ENCODE data around the gene ANG. TPM values are rescaled to one million over a fixed set of nuclear protein-coding genes. Genes with fewer than 3 reads are reported as not detected.
A peak's percentile ranks its signal among the peaks of the same experiment; 100 is the strongest.

The ANG gene
- polyA plus RNA-seq, 3 donors: 9.8 to 55.7 (median 31.4) TPM

DNA sequence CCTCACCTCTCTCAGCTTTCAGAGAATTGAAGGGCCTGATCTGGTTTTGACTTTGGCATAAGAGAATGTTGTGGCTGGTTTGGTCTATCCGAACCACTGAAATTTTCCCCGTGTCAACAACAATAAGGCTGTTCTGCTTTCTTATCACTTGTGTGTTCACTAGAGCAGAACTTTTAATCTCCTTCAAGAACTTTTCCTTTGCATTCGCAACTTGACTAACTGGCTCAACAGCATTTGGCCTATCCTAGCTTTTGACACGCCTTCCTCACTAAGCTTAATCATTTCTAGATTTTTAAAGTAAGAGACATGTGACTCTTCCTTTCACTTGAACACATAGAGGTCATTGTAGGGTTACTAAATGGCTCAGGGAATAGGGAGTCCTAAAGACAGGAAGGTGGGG is 31.2 kb downstream of the ANG start:
- TF ChIP-seq, protein P1, sequence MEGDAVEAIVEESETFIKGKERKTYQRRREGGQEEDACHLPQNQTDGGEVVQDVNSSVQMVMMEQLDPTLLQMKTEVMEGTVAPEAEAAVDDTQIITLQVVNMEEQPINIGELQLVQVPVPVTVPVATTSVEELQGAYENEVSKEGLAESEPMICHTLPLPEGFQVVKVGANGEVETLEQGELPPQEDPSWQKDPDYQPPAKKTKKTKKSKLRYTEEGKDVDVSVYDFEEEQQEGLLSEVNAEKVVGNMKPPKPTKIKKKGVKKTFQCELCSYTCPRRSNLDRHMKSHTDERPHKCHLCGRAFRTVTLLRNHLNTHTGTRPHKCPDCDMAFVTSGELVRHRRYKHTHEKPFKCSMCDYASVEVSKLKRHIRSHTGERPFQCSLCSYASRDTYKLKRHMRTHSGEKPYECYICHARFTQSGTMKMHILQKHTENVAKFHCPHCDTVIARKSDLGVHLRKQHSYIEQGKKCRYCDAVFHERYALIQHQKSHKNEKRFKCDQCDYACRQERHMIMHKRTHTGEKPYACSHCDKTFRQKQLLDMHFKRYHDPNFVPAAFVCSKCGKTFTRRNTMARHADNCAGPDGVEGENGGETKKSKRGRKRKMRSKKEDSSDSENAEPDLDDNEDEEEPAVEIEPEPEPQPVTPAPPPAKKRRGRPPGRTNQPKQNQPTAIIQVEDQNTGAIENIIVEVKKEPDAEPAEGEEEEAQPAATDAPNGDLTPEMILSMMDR (IDR thresholded peaks at IDR 0.05): no peak
- no peak overlapping the region for H3K4me2 ChIP-seq (replicated peaks; ENCODE audit: extremely low read depth, low read length, poor library complexity, severe bottlenecking)
- H3K79me2 ChIP-seq (ENCODE audit: insufficient read depth, low read length): no peaks in the 10 kb centered on the region
- peaks cover 29% of the 10 kb centered on the region for H3K4me1 Mint-ChIP-seq
- intact Hi-C loops (cut with micrococcal nuclease): loop anchor here in 1 of 2 donors (5.0 kb wide), 1 partner anchor 73 kb away; no protein-coding TSS in a partner anchor
- peak overlapping the region in 1 of 7 donors; percentile 9 for H3K27ac Mint-ChIP-seq
- H3K9ac ChIP-seq (ENCODE audit: insufficient read depth, low read length, poor library complexity, severe bottlenecking): no peak overlapping the region
- no peaks in the 10 kb centered on the region for H3K9me3 ChIP-seq (replicated peaks in 1 of 2; ENCODE audit: control insufficient read depth in 1 of 2, insufficient read depth in 1 of 2, low read length in 2 of 2)
- H3K4me3 ChIP-seq (replicated peaks in 1 of 3; ENCODE audit: low read depth in 2 of 3, low read length in 3 of 3): no peak overlapping the region
- peaks cover 0 to 5% (median 3%) of the 10 kb centered on the region in 7 donors for H3K9me3 Mint-ChIP-seq
- no peak for DNase-seq
- peaks cover 23 to 35% of the 10 kb centered on the region in 2 donors for H3K4me1 ChIP-seq (ENCODE audit: control insufficient read depth in 1 of 2, insufficient read depth in 2 of 2, low read length in 2 of 2)
- peaks cover 25 to 30% (median 28%) of the 10 kb centered on the region in 3 donors for H3K27me3 Mint-ChIP-seq (ENCODE audit: low read depth in 3 of 3)
- H3K36me3 Mint-ChIP-seq: peaks cover 6 to 9% of the 10 kb centered on the region in 2 donors
- WGBS (ENCODE audit: insufficient coverage): 92% methylated on average over 2 of the region's 4 CpGs
- no peak overlapping the region for H3K4me3 Mint-ChIP-seq
- H2AFZ ChIP-seq (ENCODE audit: insufficient read depth, low read depth, low read length, poor library complexity, severe bottlenecking): no peak overlapping the region
- no peaks in the 10 kb centered on the region for H3K36me3 ChIP-seq (replicated peaks in 1 of 2; ENCODE audit: control insufficient read depth in 1 of 2, insufficient read depth in 2 of 2, low read length in 2 of 2)
- no peak overlapping the region for H3K27ac ChIP-seq (ENCODE audit: low read depth in 1 of 2, low read length in 2 of 2)
- no peaks in the 10 kb centered on the region for H4K20me1 ChIP-seq (ENCODE audit: insufficient read depth, low read length)
- peaks cover 6 to 7% of the 10 kb centered on the region in 2 donors for H3K27me3 ChIP-seq (ENCODE audit: control insufficient read depth in 2 of 2, insufficient read depth in 2 of 2, low read length in 2 of 2)

GRCh38 chr14:20720741-20721140 is 32.2 kb downstream of the ANG start:
- Histone ChIP-seq H3K36me3 (replicated peaks in 1 of 2; ENCODE audit: control insufficient read depth in 1 of 2, insufficient read depth in 2 of 2, low read length in 2 of 2) (no peaks in the 10 kb centered on the region), H3K27ac (ENCODE audit: low read depth in 1 of 2, low read length in 2 of 2) (no peak overlapping the region), H3K4me2 (replicated peaks; ENCODE audit: extremely low read depth, low read length, poor library complexity, severe bottlenecking) (no peak overlapping the region), H4K20me1 (ENCODE audit: insufficient read depth, low read length) (no peaks in the 10 kb centered on the region), H3K9ac (ENCODE audit: insufficient read depth, low read length, poor library complexity, severe bottlenecking) (no peak overlapping the region), H3K4me1 (ENCODE audit: control insufficient read depth in 1 of 2, insufficient read depth in 2 of 2, low read length in 2 of 2) (peaks cover 18 to 30% of the 10 kb centered on the region in 2 donors), H2AFZ (ENCODE audit: insufficient read depth, low read depth, low read length, poor library complexity, severe bottlenecking) (no peak overlapping the region), H3K4me3 (replicated peaks in 1 of 3; ENCODE audit: low read depth in 2 of 3, low read length in 3 of 3) (no peak overlapping the region), H3K79me2 (ENCODE audit: insufficient read depth, low read length) (no peaks in the 10 kb centered on the region), H3K9me3 (replicated peaks in 1 of 2; ENCODE audit: control insufficient read depth in 1 of 2, insufficient read depth in 1 of 2, low read length in 2 of 2) (no peaks in the 10 kb centered on the region), H3K27me3 (ENCODE audit: control insufficient read depth in 2 of 2, insufficient read depth in 2 of 2, low read length in 2 of 2) (peaks cover 6 to 11% of the 10 kb centered on the region in 2 donors)
- Mint-ChIP-seq H3K27ac (no peak overlapping the region), H3K4me1 (peaks cover 27% of the 10 kb centered on the region), H3K9me3 (peaks cover 0 to 8% (median 1%) of the 10 kb centered on the region in 7 donors), H3K27me3 (ENCODE audit: low read depth in 3 of 3) (peaks cover 25 to 30% (median 26%) of the 10 kb centered on the region in 3 donors), H3K4me3 (no peak overlapping the region), H3K36me3 (peaks cover 6 to 14% of the 10 kb centered on the region in 2 donors)
- 83% methylated on average over 6 of the region's 6 CpGs for WGBS (ENCODE audit: insufficient coverage)
- TF ChIP-seq, protein P1 (IDR thresholded peaks at IDR 0.05): no peak
- intact Hi-C loops (cut with micrococcal nuclease): no loop called here
- no peak for DNase-seq

All from CD14-positive monocyte (primary cell).